GM18951 (cell line): ENCODE data around the gene VANGL1.

Experiments
- POLR2A ChIP-seq: IDR thresholded peaks from 4 replicates; pipeline ENCODE4 v1.6.1; 2011; ENCODE audit warnings: mild to moderate bottlenecking; ENCODE audit not compliant: insufficient read length, insufficient read depth; ENCODE audit errors: extremely low read depth
- in situ Hi-C: fragments of 300-500 bp; cut with MboI; formaldehyde crosslinking; loops from one replicate; pipeline ENCODE4 v1.12.0; 2022; ENCODE audit warnings: low sequenced_read_pairs, mixed read lengths, inconsistent platforms; ENCODE audit not compliant: unreplicated experiment

VANGL1 gene

GRCh38 chr1:115727706-115728249 is 86.0 kb downstream of the VANGL1 start:
- no peak for TF ChIP-seq POLR2A
- in situ Hi-C loops = no loop called here

GRCh38 chr1:115728341-115728740 is 86.6 kb downstream of the VANGL1 start:
- in situ Hi-C loops = no loop called here
- no peak for TF ChIP-seq POLR2A

- in situ Hi-C loops = no loop called here
- TF ChIP-seq POLR2A = no peak
Measured at GRCh38 chr1:115729756-115730155, 88.0 kb downstream of the VANGL1 start.

GRCh38 chr1:115732316-115732715 is 90.5 kb downstream of the VANGL1 start:
- in situ Hi-C loops = no loop called here
- TF ChIP-seq POLR2A = no peak

- in situ Hi-C loops = no loop called here
- no peak for TF ChIP-seq POLR2A
Measured at GRCh38 chr1:115740811-115741210, 99.0 kb downstream of the VANGL1 start.

- in situ Hi-C loops = no loop called here
- no peak for TF ChIP-seq POLR2A
Measured at GRCh38 chr1:115744646-115745275, 103.0 kb downstream of the VANGL1 start.

GRCh38 chr1:115746021-115746690 is 104.4 kb downstream of the VANGL1 start:
- TF ChIP-seq POLR2A = no peak
- in situ Hi-C loops = no loop called here
